ENCODE results near the gene INAVA.

DNA sequence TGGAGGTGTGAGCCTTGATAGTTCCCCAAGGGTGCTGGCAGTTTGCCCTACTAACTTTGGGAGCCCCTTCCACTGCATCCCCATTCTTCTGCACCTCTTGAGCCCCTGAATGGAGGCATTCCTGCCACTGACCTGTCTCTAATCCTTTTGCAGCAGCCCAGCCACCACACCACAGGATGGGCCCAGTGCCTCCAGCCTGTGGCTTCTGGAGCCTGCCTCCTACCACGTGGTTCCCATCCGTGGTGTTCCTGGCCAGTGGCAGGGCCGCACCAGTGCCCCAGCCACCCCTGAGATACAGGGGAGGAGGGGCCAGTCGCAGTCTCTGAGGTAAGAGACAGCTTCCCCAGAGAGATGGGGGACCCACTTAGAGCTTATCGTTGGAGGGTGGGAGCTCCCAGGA is 14.4 kb downstream of the INAVA start:
- no peak for TF ChIP-seq EZH2phosphoT487 (IDR thresholded peaks at IDR 0.05; ENCODE audit: borderline replicate concordance, low read length)
- TF ChIP-seq, protein P1, sequence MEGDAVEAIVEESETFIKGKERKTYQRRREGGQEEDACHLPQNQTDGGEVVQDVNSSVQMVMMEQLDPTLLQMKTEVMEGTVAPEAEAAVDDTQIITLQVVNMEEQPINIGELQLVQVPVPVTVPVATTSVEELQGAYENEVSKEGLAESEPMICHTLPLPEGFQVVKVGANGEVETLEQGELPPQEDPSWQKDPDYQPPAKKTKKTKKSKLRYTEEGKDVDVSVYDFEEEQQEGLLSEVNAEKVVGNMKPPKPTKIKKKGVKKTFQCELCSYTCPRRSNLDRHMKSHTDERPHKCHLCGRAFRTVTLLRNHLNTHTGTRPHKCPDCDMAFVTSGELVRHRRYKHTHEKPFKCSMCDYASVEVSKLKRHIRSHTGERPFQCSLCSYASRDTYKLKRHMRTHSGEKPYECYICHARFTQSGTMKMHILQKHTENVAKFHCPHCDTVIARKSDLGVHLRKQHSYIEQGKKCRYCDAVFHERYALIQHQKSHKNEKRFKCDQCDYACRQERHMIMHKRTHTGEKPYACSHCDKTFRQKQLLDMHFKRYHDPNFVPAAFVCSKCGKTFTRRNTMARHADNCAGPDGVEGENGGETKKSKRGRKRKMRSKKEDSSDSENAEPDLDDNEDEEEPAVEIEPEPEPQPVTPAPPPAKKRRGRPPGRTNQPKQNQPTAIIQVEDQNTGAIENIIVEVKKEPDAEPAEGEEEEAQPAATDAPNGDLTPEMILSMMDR (IDR thresholded peaks at IDR 0.05; ENCODE audit: low read depth, low read length, poor library complexity, severe bottlenecking), result no peak

All from DOHH2 (cell line).